ENCODE results near the gene ADAT3. TPM values are rescaled to one million over a fixed set of nuclear protein-coding genes. Genes with fewer than 3 reads are reported as not detected.

Gene ADAT3
- total and polyA plus RNA-seq, 2 donors (not counting 1 experiment from before 2014, with no cell fraction given) = 5.3 to 13.4 TPM

DNA sequence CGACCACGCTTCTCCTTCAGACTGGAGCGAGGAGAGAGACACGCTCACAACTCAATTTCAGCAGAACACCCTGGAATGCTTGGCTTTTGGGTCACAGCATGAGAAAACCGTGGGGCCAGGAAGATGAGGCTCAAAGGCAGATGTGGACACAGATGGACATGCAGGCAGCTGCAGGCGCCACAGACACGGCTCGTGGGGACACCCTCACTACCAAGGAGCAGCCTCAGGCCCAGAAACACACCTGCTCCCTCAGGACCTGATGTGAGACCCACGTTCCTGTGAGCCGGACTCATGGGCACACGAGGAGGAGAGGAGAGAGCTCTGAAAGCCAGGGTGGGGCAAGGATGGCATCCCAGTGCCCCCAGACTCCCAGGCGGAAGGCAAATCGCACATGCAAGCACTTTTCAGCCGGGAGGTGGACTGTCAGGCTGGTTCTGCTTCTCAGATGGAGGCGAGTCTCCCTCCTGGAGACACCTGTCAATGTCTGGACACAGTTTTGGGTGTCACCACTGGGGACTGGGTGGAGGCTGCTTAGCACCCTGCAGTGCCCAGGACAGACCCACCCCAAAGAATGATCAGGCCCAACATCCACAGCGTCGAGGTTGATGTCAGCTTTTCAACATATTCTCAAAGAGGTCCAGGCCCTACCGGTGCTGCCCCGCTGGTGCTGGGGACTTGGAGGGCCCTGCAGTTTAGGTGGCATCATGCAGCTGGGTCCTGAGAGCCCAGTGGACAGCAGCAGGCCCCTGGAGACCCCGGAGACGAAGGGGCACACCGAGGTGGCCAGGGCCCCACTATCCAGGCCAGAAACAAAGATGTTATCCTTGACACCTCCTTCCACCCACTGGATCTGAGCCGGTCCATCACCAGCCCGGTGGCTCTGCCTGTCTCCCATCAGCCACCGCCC is 22.2 kb upstream of the ADAT3 start:
- Histone ChIP-seq H3K4me3 (ENCODE audit: control extremely low read depth in 1 of 5, extremely low read depth in 1 of 5, insufficient read depth in 1 of 5, low read depth in 2 of 5, low read length in 4 of 5) (peak overlapping the region in 1 of 5 experiments; percentile 86), H2AFZ (ENCODE audit: insufficient read depth, low read depth, low read length, poor library complexity, severe bottlenecking) (no peak overlapping the region), H3K4me2 (replicated peaks; ENCODE audit: low read depth, low read length, poor library complexity, severe bottlenecking) (peak overlapping the region; percentile 92), H3K79me2 (ENCODE audit: control insufficient read depth, insufficient read depth, low read length) (peaks cover 56% of the 10 kb centered on the region), H3K9ac (ENCODE audit: low read length) (peak overlapping the region; percentile 74), H4K20me1 (ENCODE audit: control insufficient read depth, insufficient read depth, low read length, poor library complexity, severe bottlenecking) (peaks cover 46% of the 10 kb centered on the region), H3K27ac (ENCODE audit: low read length in 2 of 2) (peak overlapping the region; percentile 0 to 24), H3K9me3 (ENCODE audit: control extremely low read depth in 1 of 3, control insufficient read depth in 2 of 3, insufficient read depth in 1 of 3, low read length in 2 of 3) (no peaks in the 10 kb centered on the region), H3K4me1 (ENCODE audit: control insufficient read depth in 2 of 2, insufficient read depth in 2 of 2, low read length in 2 of 2) (peaks cover 32 to 51% of the 10 kb centered on the region in 2 donors), H3K27me3 (replicated peaks in 1 of 4; ENCODE audit: control extremely low read depth in 1 of 4, control insufficient read depth in 3 of 4, insufficient read depth in 4 of 4, low read length in 3 of 4) (no peaks in the 10 kb centered on the region), H3K36me3 (replicated peaks in 1 of 2; ENCODE audit: control extremely low read depth in 1 of 2, control insufficient read depth in 1 of 2, extremely low read depth in 1 of 2, insufficient read depth in 2 of 2, low read length in 1 of 2) (peaks cover 0 to 13% of the 10 kb centered on the region in 2 experiments)
- intact Hi-C loops (cut with micrococcal nuclease) = no loop called here
- H3K4me1 Mint-ChIP-seq = peaks cover 36% of the 10 kb centered on the region
- CTCF ChIA-PET = no interaction called here
- ATAC-seq (ENCODE audit: low read depth) (no peak), DNase-seq (peak; percentile 15)
- peak overlapping the region; percentile 99 for H3K4me3 Mint-ChIP-seq
- POLR2A ChIA-PET = interaction anchor here (0.6 to 2.0 kb wide), 3 partner anchors 8 to 49 kb away, joined by 3 to 6 read pairs (median 3); no protein-coding TSS in a partner anchor
- H3K27ac Mint-ChIP-seq = peak overlapping the region; percentile 96
- WGBS (ENCODE audit: insufficient coverage) = 74% methylated on average over 22 of the region's 25 CpGs
- no peaks in the 10 kb centered on the region for H3K9me3 Mint-ChIP-seq (ENCODE audit: insufficient read depth)
- H3K27me3 Mint-ChIP-seq = no peaks in the 10 kb centered on the region
- no peak for TF ChIP-seq EZH2 (IDR thresholded peaks at IDR 0.05; ENCODE audit: borderline replicate concordance, insufficient read depth, low read depth, low read length, poor library complexity, severe bottlenecking)

DNA sequence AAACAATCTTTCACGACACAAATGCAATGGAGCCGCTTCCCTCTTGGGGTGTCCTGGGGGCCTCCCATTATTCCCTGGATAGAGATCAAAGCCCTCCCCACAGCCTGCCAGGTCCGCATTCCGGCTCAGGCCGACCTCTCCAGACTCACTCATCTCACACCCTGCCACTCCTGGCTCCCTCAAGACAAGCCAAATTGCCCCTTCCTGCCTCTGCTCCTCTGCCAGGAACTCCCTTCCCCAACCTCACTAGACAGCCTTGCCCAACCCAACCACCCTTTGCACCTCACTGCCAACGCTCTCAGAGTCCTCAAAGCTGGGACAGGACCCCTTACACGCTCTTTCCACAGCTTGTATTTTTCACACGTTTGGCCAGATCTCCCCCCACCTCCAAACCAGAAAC is 21.4 kb upstream of the ADAT3 start:
- H3K4me3 ChIP-seq (ENCODE audit: control extremely low read depth in 1 of 5, extremely low read depth in 1 of 5, insufficient read depth in 1 of 5, low read depth in 2 of 5, low read length in 4 of 5) = peak overlapping the region; percentile 63 to 92 (median 86)
- H3K4me1 Mint-ChIP-seq = peaks cover 36% of the 10 kb centered on the region
- peaks cover 32 to 51% of the 10 kb centered on the region in 2 donors for H3K4me1 ChIP-seq (ENCODE audit: control insufficient read depth in 2 of 2, insufficient read depth in 2 of 2, low read length in 2 of 2)
- H3K9ac ChIP-seq (ENCODE audit: low read length) = peak overlapping the region; percentile 74
- H3K79me2 ChIP-seq (ENCODE audit: control insufficient read depth, insufficient read depth, low read length) = peaks cover 56% of the 10 kb centered on the region
- no peak for TF ChIP-seq EZH2 (IDR thresholded peaks at IDR 0.05; ENCODE audit: borderline replicate concordance, insufficient read depth, low read depth, low read length, poor library complexity, severe bottlenecking)
- TF ChIP-seq, protein P1, sequence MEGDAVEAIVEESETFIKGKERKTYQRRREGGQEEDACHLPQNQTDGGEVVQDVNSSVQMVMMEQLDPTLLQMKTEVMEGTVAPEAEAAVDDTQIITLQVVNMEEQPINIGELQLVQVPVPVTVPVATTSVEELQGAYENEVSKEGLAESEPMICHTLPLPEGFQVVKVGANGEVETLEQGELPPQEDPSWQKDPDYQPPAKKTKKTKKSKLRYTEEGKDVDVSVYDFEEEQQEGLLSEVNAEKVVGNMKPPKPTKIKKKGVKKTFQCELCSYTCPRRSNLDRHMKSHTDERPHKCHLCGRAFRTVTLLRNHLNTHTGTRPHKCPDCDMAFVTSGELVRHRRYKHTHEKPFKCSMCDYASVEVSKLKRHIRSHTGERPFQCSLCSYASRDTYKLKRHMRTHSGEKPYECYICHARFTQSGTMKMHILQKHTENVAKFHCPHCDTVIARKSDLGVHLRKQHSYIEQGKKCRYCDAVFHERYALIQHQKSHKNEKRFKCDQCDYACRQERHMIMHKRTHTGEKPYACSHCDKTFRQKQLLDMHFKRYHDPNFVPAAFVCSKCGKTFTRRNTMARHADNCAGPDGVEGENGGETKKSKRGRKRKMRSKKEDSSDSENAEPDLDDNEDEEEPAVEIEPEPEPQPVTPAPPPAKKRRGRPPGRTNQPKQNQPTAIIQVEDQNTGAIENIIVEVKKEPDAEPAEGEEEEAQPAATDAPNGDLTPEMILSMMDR (IDR thresholded peaks at IDR 0.05) = no peak
- no peaks in the 10 kb centered on the region for H3K27me3 Mint-ChIP-seq
- H4K20me1 ChIP-seq (ENCODE audit: control insufficient read depth, insufficient read depth, low read length, poor library complexity, severe bottlenecking) = peaks cover 46% of the 10 kb centered on the region
- H3K4me3 Mint-ChIP-seq = peak overlapping the region; percentile 99
- intact Hi-C loops (cut with micrococcal nuclease) = no loop called here
- peaks cover 0 to 13% of the 10 kb centered on the region in 2 experiments for H3K36me3 ChIP-seq (replicated peaks in 1 of 2; ENCODE audit: control extremely low read depth in 1 of 2, control insufficient read depth in 1 of 2, extremely low read depth in 1 of 2, insufficient read depth in 2 of 2, low read length in 1 of 2)
- WGBS (ENCODE audit: insufficient coverage) = 64% methylated on average over 6 of the region's 8 CpGs
- ChIA-PET CTCF (no interaction called here), POLR2A (interaction anchor here (1.1 to 2.0 kb wide), 2 partner anchors 8 to 14 kb away, joined by 3 to 6 read pairs; no protein-coding TSS in a partner anchor)
- peak overlapping the region; percentile 96 for H3K27ac Mint-ChIP-seq
- H3K9me3 ChIP-seq (ENCODE audit: control extremely low read depth in 1 of 3, control insufficient read depth in 2 of 3, insufficient read depth in 1 of 3, low read length in 2 of 3) = no peaks in the 10 kb centered on the region
- no peak for DNase-seq
- no peaks in the 10 kb centered on the region for H3K9me3 Mint-ChIP-seq (ENCODE audit: insufficient read depth)
- peak overlapping the region; percentile 92 for H3K4me2 ChIP-seq (replicated peaks; ENCODE audit: low read depth, low read length, poor library complexity, severe bottlenecking)
- H2AFZ ChIP-seq (ENCODE audit: insufficient read depth, low read depth, low read length, poor library complexity, severe bottlenecking) = no peak overlapping the region
- ATAC-seq (ENCODE audit: low read depth) = no peak
- no peaks in the 10 kb centered on the region for H3K27me3 ChIP-seq (replicated peaks in 1 of 4; ENCODE audit: control extremely low read depth in 1 of 4, control insufficient read depth in 3 of 4, insufficient read depth in 4 of 4, low read length in 3 of 4)
- peak overlapping the region in 1 of 2 donors; percentile 0 for H3K27ac ChIP-seq (ENCODE audit: low read length in 2 of 2)
